ENCODE measurements around the gene SPATA31D4.

DNA sequence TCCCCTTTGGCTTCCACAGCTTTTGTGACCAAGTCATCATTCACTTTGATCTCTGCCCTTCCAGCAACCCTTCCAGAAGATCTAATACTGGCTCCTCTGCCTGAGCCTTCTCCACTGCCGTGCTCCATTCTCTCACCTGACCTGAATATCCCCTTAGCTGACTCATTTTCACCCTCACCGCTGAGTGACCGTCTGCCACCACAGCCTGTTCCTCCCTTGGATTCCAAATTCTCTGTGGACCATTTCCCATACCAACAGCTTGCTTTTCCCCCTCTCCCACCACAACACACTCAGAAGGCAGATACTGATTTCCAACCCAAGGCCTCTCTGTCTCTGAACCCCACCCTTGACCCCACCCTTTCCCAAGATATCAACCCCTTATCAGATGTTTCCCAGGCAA is 39.8 kb downstream of the SPATA31D4 start:
- TF ChIP-seq, protein P1, sequence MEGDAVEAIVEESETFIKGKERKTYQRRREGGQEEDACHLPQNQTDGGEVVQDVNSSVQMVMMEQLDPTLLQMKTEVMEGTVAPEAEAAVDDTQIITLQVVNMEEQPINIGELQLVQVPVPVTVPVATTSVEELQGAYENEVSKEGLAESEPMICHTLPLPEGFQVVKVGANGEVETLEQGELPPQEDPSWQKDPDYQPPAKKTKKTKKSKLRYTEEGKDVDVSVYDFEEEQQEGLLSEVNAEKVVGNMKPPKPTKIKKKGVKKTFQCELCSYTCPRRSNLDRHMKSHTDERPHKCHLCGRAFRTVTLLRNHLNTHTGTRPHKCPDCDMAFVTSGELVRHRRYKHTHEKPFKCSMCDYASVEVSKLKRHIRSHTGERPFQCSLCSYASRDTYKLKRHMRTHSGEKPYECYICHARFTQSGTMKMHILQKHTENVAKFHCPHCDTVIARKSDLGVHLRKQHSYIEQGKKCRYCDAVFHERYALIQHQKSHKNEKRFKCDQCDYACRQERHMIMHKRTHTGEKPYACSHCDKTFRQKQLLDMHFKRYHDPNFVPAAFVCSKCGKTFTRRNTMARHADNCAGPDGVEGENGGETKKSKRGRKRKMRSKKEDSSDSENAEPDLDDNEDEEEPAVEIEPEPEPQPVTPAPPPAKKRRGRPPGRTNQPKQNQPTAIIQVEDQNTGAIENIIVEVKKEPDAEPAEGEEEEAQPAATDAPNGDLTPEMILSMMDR (IDR thresholded peaks at IDR 0.05) = no peak
- TF ChIP-seq POLR2A (IDR thresholded peaks at IDR 0.05) = no peak
